Astrocyte of the spinal cord (primary cell): ENCODE measurements around the gene DLGAP1.

ENCODE experiments used
- DNase-seq: peaks from one replicate; pipeline ENCODE4 v3.0.0; 2011; ENCODE audit warnings: low read depth, low spot score
- H3K4me3 ChIP-seq: 2 replicates; pipeline ENCODE4 v1.5.1; 2011; ENCODE audit warnings: low read depth, mild to moderate bottlenecking, low read length, moderate library complexity
- in situ Hi-C: cut with HindIII; loops from 2 replicates; pipeline ENCODE4 v1.10.0; 2017; ENCODE audit warnings: low sequenced_read_pairs
- TF ChIP-seq, protein P1 (sequence below): IDR thresholded peaks from 2 replicates; pipeline ENCODE4 v1.5.1; 2012; ENCODE audit warnings: low read depth, mild to moderate bottlenecking, low read length, inconsistent platforms

DLGAP1 gene

DNA sequence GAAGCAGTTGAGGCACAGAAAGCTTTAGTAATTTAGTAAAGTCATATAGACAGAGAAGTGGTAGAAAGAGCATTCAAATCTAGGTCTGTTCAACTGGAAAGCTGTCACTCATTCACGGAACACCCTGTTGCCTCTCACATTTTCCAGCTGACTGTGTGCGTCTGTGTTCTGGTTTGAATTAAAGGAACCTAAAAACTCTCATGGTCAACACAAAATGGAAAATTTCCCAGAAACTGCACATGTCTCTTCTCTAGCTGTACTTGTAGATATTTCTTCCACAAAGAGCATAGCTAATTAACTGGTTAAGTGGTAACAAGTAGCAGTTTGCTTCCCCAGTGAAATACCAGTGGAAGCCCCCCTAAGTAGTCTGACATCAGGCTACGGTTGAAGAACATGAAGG, 614.3 kb downstream of the DLGAP1 start:
- no peak for DNase-seq
- TF ChIP-seq, protein P1, sequence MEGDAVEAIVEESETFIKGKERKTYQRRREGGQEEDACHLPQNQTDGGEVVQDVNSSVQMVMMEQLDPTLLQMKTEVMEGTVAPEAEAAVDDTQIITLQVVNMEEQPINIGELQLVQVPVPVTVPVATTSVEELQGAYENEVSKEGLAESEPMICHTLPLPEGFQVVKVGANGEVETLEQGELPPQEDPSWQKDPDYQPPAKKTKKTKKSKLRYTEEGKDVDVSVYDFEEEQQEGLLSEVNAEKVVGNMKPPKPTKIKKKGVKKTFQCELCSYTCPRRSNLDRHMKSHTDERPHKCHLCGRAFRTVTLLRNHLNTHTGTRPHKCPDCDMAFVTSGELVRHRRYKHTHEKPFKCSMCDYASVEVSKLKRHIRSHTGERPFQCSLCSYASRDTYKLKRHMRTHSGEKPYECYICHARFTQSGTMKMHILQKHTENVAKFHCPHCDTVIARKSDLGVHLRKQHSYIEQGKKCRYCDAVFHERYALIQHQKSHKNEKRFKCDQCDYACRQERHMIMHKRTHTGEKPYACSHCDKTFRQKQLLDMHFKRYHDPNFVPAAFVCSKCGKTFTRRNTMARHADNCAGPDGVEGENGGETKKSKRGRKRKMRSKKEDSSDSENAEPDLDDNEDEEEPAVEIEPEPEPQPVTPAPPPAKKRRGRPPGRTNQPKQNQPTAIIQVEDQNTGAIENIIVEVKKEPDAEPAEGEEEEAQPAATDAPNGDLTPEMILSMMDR: no peak
- in situ Hi-C loops: no loop called here
- no peak overlapping the region for H3K4me3 ChIP-seq

DNA sequence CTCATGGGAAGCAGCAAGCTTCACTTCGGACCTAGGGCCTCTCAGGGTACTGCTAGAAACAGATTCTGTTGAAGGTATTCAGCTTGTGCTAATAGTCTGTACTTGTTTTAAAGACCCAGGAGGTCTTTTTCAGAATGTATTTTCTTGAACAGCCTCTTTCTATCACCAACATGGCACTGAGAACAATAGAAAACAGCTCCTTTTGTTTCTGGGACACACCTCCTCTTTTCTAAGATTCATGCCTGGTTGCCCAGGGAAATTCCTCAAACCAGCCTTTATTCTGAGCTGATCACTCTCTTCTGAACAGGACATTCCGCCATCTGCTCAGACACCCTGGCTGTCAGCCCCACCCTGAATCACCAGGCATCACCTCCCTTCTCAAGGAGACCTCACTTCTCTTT, 615.5 kb downstream of the DLGAP1 start:
- in situ Hi-C loops: no loop called here
- TF ChIP-seq, protein P1: no peak
- no peak for DNase-seq
- H3K4me3 ChIP-seq: no peak overlapping the region

DNA sequence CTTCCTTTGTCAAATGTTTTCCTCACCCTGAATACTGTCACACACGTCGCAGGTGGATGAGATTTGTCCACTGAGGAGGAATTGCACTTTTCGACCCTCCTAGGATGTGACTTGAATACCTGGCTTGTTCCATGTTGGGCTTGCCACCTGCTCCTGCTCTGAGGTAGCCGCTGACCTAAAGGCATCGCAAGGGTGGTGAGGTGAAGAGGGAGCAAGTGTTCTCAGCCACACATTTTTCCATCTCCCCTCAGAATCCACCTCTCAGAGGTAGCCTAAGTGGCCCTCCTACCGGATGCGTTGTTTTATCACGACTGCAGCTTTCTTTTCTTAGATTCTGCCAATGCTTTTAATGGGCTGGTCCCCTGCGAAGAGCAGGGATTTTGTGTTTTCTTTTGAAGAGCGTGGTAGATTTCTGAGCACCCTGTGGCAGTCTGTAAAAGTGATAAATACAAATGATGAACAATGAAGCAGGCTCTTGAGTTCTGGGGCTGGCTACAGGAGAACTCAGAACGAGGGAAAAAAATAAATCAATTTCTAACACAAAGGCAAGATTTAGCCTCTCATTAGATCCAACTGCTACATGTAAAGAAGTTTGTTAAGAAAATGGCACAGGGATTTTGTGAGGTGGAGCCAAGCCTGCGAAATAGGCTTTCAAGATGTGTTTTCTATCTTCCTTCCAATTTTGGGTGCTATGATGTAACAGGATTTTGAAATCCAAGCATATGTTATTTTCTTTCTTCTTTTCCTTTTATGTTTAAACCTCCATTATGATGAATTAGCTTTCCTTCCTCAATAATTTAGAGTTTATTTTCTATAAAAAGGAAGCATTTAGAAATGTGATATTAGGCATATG, 618.4 kb downstream of the DLGAP1 start:
- TF ChIP-seq, protein P1: no peak
- H3K4me3 ChIP-seq: no peak overlapping the region
- no peak for DNase-seq
- in situ Hi-C loops: no loop called here

DNA sequence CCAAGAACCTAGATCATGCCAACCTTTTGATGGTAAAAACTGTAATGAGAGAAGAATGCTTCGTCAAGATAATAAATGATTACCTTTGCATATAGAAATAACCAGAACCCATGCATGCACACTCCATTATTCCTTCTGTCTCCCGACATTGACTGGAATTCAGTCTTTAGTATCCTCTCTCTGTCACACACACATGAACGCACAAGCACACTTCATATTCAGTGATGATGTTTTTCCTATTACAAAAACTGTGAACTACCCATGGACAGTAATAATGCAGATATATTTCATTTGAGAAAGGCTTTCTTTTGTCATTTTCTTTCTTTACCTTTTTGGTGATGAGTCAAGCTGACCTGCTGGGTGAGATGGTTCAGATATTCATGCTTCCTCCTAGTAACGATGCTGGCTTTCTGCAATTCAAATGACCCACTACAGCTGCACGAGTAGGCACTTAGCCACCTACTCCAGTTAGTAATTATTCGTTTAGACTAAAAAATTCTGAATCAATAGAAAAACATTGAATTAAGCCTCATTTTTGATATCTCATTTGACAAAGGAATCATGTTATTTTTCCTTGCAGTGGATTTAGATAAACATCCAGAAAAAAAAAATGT, 623.0 kb downstream of the DLGAP1 start:
- no peak for DNase-seq
- H3K4me3 ChIP-seq: no peak overlapping the region
- in situ Hi-C loops: no loop called here
- TF ChIP-seq, protein P1: no peak

DNA sequence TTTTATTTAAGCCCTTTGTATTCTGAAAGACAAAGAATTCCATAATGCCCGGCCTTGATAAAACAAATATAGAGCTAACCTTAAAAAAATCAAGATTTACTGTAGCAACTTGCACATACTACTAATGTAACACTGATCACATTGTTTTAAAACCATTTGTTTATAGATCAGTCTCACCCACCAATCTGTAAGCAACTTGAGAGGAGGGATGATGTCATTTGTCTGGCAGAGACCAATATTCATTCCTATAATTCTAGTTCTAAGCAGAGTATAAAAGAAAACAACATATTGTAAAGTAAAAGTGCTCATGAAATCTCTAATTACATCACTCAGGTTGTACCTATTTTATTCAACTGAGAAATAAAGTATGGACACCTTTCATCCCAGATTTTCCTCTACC, 624.5 kb downstream of the DLGAP1 start:
- DNase-seq: no peak
- H3K4me3 ChIP-seq: no peak overlapping the region
- TF ChIP-seq, protein P1: no peak
- in situ Hi-C loops: no loop called here

DNA sequence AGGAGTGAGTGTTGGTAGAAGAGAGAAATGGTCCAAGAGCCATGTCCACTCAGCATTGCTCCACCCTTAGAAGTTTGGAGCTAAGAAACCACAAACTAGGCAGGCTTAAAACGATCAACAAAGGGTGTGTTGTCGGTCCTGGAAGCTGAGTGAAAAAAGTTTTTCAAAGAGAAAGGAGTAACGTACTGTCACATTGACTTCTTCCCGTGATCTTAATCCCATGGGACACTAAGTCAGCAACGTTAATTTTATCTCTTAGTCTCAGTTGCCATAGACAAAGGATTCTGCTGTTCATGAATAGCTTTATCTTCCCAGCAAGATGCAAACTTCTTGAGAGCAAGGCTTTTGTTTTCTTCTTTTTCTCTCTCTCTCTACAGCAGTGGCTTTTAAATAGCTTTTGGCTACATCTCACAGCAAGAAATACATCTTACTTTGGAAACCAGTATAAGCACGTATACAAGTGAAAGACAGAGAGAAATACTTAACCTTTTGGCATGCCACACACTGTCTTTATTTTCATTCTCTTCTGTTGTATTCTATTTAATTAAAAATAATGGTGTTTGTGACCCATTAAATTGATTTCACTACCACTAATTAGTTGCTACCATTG, 627.8 kb downstream of the DLGAP1 start:
- DNase-seq: no peak
- TF ChIP-seq, protein P1: no peak
- in situ Hi-C loops: no loop called here
- no peak overlapping the region for H3K4me3 ChIP-seq
